ENCODE data around the gene BMP8A. TPM values are rescaled to one million over a fixed set of nuclear protein-coding genes. Genes with fewer than 3 reads are reported as not detected.

The BMP8A gene
- total and polyA plus RNA-seq, 9 of the 15 experiments (the other 6 are each of a cell fraction or from before 2014, with no cell fraction given): 0.05 to 0.31 TPM; not detected in 7

- TF ChIP-seq RERE (CRISPR knock-in tag; IDR thresholded peaks at IDR 0.05; ENCODE audit: borderline replicate concordance) (no peak), YBX1 (IDR thresholded peaks at IDR 0.05) (no peak), ZNF830 (CRISPR knock-in tag; IDR thresholded peaks at IDR 0.05) (no peak), ZNF224 (CRISPR knock-in tag; IDR thresholded peaks at IDR 0.05) (no peak), RBM25 (IDR thresholded peaks at IDR 0.05; ENCODE audit: low read depth, low read length, severe bottlenecking) (no peak), FOXP4 (CRISPR knock-in tag; IDR thresholded peaks at IDR 0.05; ENCODE audit: borderline replicate concordance) (no peak), ZNF551 (CRISPR knock-in tag; IDR thresholded peaks at IDR 0.05) (no peak), FOXK1 (CRISPR knock-in tag; IDR thresholded peaks at IDR 0.05; ENCODE audit: borderline replicate concordance) (no peak), XRCC5 (IDR thresholded peaks at IDR 0.05; ENCODE audit: low read depth, low read length) (no peak), TOE1 (IDR thresholded peaks at IDR 0.05; ENCODE audit: borderline replicate concordance) (no peak), TOE1 (CRISPR knock-in tag; IDR thresholded peaks at IDR 0.05; ENCODE audit: borderline replicate concordance, low read depth) (no peak), FUS (optimal IDR thresholded peaks at IDR 0.05; ENCODE audit: low read depth, low read length) (no peak), ZNF263 (CRISPR knock-in tag; IDR thresholded peaks at IDR 0.05; ENCODE audit: borderline replicate concordance) (no peak), E2F1 (CRISPR knock-in tag; IDR thresholded peaks at IDR 0.05) (no peak), ZNF583 (CRISPR knock-in tag; IDR thresholded peaks at IDR 0.05) (no peak)
These were observed 1.7 kb upstream of the BMP8A start (continued) for GRCh38 chr1:39489567-39490239.

Data from K562 (cell line).